ENCODE results near the gene FBXO7.

Gene FBXO7

DNA sequence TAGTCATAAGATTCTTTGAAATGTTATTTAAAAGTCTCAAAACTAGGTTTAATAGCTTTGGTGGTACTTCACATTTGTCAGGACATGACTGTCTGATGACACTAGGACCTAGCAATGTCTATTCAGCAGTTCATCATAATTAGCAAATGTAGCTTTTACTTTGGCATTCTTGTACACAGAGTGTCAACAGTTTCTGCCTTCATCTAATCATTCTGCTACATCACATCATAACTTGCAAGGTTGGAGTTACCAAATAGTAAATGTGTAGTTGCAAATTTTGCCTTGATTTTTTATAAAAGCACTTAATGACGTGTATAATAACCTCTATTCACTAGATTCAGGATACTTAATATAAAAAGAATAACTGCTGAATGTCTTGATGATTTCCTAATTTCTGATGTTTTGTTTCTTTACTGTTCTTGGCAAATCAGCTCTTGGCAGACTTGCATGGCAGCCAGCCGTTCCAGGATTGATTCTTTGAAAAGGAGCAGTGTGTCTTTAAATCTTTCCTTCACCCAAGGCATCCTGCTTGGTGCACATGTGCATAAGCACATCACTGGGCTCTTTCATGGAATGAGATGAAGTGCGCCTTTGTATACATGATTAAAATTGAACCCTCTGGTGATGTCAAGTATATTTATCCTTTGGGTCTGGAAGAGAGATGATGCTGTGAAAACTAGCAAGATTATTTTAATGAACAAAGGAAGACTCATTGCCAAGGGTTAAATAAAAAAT lies 12.2 kb downstream of the FBXO7 start:
- peak overlapping the region in 1 of 21 experiments; percentile 9 for H3K27ac ChIP-seq
- no peak overlapping the region for H3K4me3 ChIP-seq

DNA sequence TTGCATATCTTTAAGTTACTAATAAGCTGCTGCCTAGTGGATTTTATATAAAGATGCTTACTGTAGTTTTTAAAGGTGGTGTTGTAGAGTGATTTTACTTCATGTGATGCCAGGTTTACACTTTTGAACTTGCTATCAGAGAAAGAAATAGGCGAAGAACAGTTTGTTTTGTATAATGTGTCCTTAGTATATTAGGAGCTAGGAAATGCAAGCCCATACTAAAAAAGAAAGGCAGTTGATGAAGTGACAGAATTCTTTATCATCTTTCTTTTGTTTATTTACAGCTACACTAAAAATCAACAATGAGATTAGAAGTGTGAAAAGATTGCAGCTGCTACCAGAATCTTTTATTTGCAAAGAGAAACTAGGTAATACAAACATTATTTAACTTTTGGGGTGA lies 12.8 kb downstream of the FBXO7 start:
- no peak overlapping the region for H3K27ac ChIP-seq

DNA sequence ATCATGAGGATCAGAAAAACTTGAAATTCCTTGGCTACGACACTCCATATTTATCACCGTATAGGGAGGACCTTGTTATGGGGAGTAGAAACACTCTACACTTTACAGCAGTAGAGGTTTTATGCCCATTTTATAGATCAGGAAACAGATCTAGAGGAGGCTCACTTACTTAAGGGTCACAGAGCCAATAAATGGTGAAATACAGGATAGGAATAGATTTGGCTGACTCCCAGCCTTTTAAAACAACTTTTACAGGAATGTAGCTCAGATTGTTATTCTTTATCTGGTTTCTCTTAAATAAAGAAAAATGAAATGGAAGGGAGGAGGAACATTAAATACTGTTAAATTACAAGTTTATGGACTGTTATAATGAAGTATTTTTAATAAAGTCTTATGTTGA lies 14.8 kb downstream of the FBXO7 start:
- Histone ChIP-seq H3K4me3 (no peak overlapping the region), H3K27ac (no peak overlapping the region)

More for the DNA sequence above, 12.8 kb downstream of the FBXO7 start:
- H3K4me3 ChIP-seq: no peak overlapping the region

DNA sequence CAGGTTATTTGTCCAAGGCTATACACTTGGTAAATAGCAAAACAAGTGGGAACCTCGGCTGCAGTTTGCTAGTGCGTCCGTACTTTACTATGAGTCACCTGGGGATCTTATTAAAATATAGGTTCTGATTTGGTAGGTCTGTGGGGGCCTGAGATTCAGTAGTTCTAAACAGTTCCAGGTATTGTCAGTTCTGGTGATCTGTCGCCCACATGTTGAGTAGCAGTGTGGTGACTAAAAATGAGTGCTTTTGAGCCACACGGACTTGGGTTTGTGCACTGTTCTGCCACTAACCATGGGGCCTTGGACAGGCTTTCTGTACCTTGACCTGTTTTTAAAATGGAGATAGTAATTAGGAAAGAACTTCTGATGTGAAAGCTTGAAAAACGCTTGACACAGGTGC lies 15.7 kb downstream of the FBXO7 start:
- no peak overlapping the region for H3K27ac ChIP-seq

DNA sequence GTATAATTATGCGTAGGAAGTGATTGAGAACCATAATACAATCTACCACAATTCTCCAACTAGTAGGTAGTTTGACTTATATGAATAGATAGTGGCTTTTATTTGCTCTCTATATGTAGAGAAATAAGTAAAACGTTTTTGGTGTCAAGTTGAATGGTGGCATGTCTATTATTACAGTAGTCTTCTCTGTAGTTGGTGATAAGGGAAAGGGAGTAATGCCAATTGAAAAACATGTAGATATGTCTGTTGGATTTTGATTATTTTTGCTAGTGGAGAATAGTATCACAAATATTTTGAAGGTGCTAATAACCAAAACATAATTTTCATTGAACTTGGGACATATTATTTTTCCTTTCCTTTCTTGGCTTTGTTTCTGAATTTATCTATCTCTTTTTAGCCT lies 17.5 kb downstream of the FBXO7 start:
- no peak overlapping the region for H3K4me3 ChIP-seq

More for the DNA sequence above, 15.7 kb downstream of the FBXO7 start:
- no peak overlapping the region for H3K4me3 ChIP-seq

DNA sequence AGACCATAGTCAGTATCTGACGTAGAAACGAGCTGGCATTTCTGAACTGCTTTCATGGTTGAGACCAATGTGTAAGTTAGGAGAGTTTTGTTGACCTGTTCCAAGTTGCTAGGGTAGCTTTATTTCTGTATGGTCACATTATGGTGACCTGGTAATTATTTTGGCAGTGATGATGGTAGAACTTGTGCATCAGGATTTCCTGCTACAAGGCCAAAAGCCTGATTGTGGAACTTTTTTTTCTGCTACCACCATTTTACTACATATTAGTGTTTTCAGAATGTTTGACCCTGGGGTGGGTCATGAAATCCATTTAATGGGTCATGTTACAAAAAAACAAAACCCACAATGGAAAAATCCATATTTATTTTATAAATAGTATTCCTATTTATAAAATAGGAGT lies 18.9 kb downstream of the FBXO7 start:
- H3K4me3 ChIP-seq: no peak overlapping the region
- H3K27ac ChIP-seq: no peak overlapping the region

More for the DNA sequence above, 17.5 kb downstream of the FBXO7 start:
- no peak overlapping the region for H3K27ac ChIP-seq

DNA sequence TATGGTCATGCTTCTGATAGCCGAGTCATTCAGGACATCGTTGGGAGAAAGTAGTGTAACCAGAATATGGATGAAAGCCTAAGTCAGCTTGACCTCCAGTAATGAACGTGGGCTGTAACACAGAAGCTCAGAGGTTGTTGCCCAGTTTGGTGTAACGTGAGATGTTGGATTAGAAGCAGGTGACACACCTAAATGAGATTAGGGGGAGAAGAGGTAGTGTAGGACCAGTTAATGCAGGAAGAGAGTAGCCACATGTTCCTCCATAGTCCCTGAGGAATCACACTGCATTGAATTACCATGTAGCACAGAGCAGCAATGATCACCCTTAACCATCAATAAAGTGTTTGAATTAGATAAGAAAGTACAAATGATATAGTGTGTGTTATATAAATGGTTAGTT lies 20.4 kb downstream of the FBXO7 start:
- Histone ChIP-seq H3K4me3 (no peak overlapping the region), H3K27ac (no peak overlapping the region)

DNA sequence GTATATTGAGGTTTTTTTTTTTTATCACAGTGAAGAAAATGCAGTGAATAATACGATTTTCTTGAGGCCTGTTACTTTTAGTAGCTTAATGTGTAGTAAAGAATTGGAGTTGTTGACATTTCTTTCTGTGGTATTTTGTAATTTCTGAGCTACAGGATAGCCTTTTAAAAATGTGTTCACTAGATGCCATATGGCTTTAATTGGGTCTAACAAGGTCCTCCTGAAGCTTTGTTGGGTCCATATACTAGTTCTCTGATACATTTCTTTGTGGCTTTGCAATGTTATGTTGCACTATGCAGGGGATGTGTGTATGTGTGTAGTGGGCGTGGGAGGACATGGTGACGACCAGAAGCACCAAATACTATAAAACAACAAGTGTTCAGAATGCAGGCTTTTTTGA lies 25.1 kb downstream of the FBXO7 start:
- H3K27ac ChIP-seq: no peak overlapping the region

DNA sequence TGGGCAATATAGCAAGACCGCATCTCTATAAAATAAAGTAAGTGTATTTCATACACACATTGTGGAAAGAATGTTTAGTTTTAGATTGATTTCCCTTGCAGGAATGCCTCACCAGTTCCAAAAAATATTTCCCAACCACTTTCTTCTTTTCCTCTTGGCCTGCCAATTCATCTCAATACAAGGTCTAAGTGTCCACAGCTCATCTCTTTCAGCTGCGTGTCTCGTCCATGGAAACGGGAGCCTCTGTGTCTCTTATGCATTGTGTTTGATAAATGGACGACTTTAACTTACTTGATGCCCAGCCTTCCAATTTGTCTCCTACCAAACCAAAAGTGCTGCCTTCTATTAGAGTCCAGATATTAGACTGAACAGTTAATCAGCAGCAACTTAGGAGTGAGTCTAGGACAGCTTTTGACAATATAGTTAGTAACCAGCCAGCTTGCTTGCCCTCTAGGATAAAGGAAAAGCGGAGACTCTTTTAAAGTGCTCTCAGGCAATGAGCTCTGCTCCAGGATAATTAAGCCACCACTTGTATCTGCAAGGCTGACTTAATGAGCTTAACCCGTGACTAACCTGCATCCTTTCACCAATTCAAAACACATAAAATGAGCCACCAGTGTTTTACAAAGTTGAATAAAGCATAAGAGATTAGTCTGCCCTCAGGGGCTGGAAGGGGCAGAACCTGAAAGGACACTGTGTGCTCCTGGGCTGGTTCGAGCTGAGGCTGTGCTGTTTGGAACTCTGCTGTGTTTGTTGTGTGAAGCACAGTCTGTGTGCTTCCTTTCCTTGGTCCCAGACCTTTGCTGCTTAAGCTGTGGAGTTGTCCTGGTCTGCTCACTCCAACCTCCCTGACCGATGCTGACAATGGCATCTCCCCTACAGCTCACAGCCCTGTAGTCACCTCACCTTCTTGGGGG lies 27.5 kb downstream of the FBXO7 start:
- H3K4me3 ChIP-seq: no peak overlapping the region
- no peak overlapping the region for H3K27ac ChIP-seq

More for the DNA sequence above, 25.1 kb downstream of the FBXO7 start:
- H3K4me3 ChIP-seq: no peak overlapping the region

DNA sequence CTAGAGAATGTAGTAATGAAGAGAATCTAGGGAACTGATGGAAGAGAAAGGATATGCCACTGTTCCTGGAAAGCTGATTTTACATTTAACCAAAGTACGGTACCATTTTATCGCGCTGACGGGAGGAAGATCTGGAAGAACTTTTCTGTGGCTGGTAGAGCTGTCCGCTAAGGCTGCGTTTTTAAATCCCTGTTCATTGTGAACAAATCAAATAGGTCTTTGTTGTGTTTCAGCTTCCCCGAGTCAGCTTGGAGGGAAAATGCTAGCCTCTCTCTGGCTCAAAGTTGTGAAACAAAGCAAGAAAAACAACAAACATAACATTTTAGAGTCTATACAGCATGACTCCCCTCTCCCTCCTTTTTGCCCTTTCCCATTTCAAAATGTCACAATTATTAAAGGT lies 34.4 kb downstream of the FBXO7 start:
- Histone ChIP-seq H3K4me3 (no peak overlapping the region), H3K27ac (no peak overlapping the region)

DNA sequence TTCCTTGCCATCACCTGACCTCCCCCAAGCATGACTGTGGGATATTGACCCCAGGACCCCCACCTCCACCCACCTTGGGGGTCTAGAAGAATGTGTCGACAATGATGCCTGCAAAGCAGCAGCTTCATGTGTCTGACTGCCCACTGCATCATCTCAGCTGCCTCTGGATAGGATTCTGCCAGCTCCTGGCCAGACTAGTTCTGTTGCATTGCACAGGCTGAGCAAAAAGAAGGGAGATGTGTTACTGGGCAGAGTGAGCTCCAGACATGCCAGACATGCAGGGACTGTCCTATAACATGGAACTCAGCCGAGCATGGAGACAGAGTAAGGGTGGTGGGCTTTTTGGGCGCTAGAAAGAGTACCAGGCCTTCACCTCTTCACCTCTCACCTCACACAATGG lies 36.7 kb downstream of the FBXO7 start:
- Histone ChIP-seq H3K4me3 (no peak overlapping the region), H3K27ac (no peak overlapping the region)

DNA sequence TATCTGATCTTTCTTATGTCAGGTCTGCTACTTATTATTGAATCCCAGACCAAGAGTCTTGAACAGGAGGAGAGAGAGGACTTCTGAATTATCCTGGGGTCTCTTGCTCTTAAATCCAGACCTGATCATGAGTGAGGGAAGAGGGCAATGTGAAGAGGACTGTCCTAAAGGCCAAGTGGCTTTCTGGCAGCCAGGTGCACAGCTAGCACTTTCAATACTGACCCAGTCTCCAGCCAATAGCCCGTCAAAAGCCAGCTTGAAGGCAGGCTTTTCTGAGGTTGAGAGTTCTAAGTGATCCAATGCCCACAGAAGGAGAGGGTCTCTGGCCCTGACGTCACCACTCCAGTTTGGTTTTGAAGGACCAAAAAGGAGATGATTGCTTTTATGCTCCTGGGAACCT lies 37.2 kb downstream of the FBXO7 start:
- Histone ChIP-seq H3K4me3 (no peak overlapping the region), H3K27ac (no peak overlapping the region)

DNA sequence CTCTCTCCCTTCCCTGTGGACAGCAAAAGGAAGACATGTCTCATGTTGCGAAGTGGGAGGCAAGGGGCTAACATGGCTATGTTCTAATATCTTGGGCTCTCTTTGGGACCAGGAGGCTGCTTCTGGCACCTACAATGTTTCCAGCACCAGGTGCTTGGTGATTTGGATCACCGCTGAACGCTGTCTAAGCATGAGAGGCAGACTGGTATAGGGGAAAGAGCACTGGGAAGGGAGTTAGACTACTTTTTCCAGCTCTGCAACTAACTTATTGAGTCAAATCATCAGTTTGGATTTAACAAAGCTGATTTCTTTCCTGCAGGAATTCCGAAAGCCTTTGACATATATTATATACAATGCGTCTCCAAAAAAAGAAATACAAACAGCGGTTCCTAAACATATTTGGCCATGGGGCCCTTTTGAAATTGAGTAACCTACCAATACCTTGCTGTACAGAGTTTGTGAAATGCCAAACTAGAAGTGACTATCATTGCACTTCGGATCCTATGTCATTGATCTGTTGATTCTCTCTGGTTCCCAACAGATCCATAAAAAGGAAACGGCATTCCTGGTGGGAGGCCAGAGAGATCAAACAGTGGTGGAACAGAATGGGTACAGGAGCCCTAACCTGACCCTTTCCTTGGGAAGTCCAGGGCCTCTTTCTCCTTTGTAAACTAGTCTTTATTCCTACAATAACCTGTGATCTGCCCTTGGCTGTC lies 37.8 kb downstream of the FBXO7 start:
- no peak overlapping the region for H3K27ac ChIP-seq
- H3K4me3 ChIP-seq: no peak overlapping the region

DNA sequence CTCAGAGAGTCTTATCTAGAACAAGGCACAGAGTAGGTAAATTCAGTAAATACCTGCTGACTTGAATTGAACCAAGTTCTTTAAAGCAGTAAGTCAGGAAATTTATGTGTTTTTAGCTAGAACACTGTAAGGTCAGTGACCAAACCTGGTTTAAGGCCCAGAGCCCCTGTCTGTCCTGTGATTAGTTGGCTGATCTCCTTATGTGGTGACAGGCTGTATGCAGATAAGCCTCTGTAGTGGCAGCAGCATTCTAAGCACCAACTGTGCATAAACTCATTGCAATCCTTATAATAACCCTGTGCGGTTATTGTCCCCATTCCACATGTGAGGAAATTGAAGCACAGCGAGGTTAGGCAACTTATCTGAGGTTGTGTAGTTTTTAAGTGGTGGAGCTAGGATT lies 40.5 kb downstream of the FBXO7 start:
- H3K4me3 ChIP-seq: no peak overlapping the region
- H3K27ac ChIP-seq: no peak overlapping the region

DNA sequence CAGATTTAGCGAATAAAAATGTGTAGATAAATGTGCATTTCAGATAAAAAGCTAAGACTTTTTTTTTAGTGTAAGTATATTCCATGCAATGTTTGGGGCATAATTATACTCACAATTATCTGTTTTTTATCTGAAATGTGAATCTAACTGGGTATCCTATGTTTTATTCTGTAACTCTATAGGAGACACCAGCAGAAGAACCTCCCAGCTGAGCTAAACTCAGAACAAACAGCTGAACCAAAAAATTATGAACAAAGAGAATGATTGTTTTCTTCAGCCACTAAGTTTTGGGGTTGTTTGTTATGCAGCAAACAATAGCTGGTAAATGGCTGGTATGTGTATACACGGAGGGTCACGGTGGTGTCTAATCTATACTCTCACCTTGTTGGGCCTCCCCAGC lies 42.9 kb downstream of the FBXO7 start:
- Histone ChIP-seq H3K27ac (no peak overlapping the region), H3K4me3 (no peak overlapping the region)

DNA sequence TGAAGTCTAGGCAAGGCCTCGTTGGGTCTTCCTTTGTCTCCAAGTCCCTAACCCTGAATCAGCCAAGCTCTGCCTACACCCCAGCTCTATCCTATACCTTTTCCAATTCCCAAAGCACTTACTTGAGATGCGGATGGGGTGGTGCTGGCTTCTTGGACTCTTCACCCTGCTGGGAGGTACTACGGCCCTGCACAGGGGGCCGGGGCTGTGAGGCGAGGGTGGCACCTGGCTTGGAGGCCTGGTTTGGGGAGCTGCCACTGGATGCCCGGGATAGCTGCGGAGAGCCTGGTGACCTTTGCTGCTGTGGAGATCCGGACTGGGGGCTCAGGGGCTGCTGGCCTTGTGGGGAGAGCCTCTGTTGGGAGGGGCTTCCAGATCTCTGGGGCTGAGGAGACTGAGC lies 43.3 kb downstream of the FBXO7 start:
- no peak overlapping the region for H3K4me3 ChIP-seq

DNA sequence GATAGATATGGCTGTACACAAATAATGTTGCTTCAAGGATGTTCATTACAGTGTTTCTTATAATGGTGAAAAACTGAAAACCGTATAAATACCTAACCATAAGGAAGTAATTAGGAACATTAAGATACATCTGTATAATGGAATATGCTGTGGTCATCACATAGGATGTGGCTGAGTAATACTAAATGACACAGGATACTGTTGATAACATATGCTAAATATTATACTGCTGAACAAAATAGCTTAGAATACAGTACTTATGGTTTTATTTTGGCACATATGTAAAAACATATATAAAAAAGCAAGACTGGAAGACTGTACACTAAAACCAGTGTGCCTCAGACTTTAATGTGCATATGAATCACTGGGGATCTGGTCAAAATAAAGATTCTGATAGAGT lies 43.8 kb downstream of the FBXO7 start:
- Histone ChIP-seq H3K27ac (no peak overlapping the region), H3K4me3 (no peak overlapping the region)

More for the DNA sequence above, 43.3 kb downstream of the FBXO7 start:
- no peak overlapping the region for H3K27ac ChIP-seq

DNA sequence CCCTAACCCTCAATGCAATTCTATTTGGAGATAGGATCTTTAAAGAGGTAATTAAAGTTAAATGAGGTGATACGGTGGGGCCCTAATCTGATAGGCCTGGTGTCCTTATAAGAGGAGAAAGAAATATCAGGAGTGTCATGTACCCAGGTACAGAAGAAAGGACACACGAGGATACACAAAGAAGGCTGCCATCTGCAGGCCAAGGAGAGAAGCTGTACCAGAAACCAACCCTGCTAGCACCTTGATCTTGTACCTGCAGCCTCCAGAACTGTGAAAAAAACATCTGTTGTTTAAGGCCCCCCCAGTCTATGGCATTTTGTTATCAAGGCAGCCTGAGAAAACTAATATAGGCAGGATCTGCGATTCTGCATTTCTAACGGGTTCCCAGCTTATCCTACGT lies 44.2 kb downstream of the FBXO7 start:
- Histone ChIP-seq H3K4me3 (no peak overlapping the region), H3K27ac (no peak overlapping the region)

DNA sequence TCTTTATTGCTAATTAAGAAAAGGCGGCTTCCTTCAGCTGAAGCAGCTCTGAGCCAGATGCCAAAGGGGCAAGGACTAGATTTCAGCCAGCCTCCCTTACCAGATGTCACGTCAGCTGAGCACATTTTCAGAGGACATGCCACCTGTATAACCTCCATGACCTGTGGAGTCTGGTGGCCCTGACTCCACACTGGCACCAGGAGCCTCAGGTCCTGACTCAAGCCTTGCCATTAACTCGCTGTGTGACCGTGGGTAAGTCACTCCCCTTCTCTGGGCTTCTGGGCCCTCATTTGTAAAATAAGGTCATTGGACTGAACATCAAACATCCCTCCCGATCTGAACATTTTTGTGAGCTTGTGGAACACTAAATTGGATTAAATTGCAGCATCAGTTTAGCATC lies 46.0 kb downstream of the FBXO7 start:
- H3K4me3 ChIP-seq: no peak overlapping the region
- H3K27ac ChIP-seq: no peak overlapping the region

DNA sequence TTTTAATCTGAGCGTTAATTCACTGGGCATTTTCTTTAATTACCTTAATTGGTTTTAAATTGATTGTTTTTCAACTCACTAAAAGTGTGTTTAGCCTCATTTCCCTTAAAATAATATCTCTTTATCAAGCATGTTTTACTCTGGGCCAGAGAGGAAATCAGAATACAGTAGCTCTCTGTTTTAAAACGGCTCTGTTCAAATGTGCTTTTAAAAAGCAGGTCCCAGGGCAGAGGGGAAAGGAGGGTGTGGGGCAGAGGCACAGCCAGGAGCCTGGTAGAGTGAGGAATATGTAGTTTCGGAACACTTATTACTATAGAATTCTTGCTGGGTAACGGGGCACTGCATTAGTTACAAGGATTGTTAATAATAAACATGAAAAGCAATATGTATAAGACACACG lies 47.6 kb downstream of the FBXO7 start:
- no peak overlapping the region for H3K4me3 ChIP-seq
- no peak overlapping the region for H3K27ac ChIP-seq

DNA sequence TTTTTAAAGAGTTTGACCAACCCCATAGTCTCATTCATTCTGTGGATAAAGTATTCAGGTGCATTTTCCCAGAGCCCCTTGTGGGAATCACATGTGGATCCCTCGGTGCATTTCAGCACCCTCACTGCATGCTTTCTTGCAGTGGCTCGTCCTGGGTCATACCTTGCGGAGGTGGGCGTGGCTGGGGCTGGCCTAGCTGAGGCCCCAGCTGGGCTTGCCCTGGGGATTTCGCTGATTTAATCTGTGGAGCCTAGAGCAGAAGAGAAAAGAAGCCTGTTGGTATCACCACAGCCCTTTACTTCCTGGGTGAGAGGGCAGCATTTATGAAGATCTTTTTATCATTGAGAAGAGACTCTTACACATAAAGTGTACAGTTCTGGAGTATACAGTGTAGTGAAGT lies 53.1 kb downstream of the FBXO7 start:
- H3K27ac ChIP-seq: no peak overlapping the region

More for the DNA sequence above, 53.1 kb downstream of the FBXO7 start:
- H3K4me3 ChIP-seq: no peak overlapping the region
